K562 (cell line): ENCODE measurements around the gene HIVEP3. TPM values are rescaled to one million over a fixed set of nuclear protein-coding genes. Genes with fewer than 3 reads are reported as not detected.

Experiments used
- DPF2 ChIP-seq: fragments of 450-650 bp; IDR thresholded peaks from 2 replicates; pipeline ENCODE4 v1.6.1; 2016
- JUNB ChIP-seq: fragments of 450-650 bp; formaldehyde crosslinking; conservative IDR thresholded peaks from 2 replicates; pipeline ENCODE4 v1.4.0; 2020; ENCODE audit warnings: mild to moderate bottlenecking
- JUND ChIP-seq, 2 experiments: IDR thresholded peaks; 2 replicates in 1 of 2; 3 replicates in 1 of 2; pipeline ENCODE4 v1.6.1; 2011; ENCODE audit warnings: borderline replicate concordance in 2 of 2, low read depth in 2 of 2, low read length in 2 of 2, improper control_type of control experiment in 1 of 2, missing biosample characterization in 1 of 2, missing genetic modification characterization in 1 of 2, missing genetic modification reagents in 1 of 2
- MTA1 ChIP-seq: fragments of 450-650 bp; IDR thresholded peaks from 2 replicates; pipeline ENCODE4 v1.6.1; 2017; ENCODE audit warnings: borderline replicate concordance
- MYC ChIP-seq, 2 experiments: fragments of 250-450 bp in 1 of 2; sonication (Bioruptor Pico) in 1 of 2; IDR thresholded peaks; 2 replicates each; pipeline versions ENCODE4 v1.5.1 to v1.6.1; 2012 to 2021; ENCODE audit warnings: low read depth in 2 of 2, borderline replicate concordance in 1 of 2, improper control_type of control experiment in 1 of 2, low read length in 1 of 2, mild to moderate bottlenecking in 1 of 2, moderate library complexity in 1 of 2
- PHB2 ChIP-seq: fragments of 450-650 bp; IDR thresholded peaks from 2 replicates; pipeline ENCODE4 v1.6.1; 2017; ENCODE audit warnings: low read depth
- POLR2A ChIP-seq: fragments of 450-650 bp; conservative IDR thresholded peaks from 2 replicates; pipeline ENCODE4 v1.6.1; 2016
- RBFOX2 ChIP-seq: fragments of 200-400 bp; formaldehyde crosslinking; IDR thresholded peaks from 2 replicates; pipeline ENCODE4 v1.6.1; 2017; ENCODE audit warnings: low read depth, mild to moderate bottlenecking, low read length, moderate library complexity
- RCOR1 ChIP-seq, 2 experiments: IDR thresholded peaks; 2 replicates each; pipeline ENCODE4 v1.6.1; 2012; ENCODE audit warnings: low read depth in 2 of 2, low read length in 2 of 2, borderline replicate concordance in 1 of 2, improper control_type of control experiment in 1 of 2
- polyA plus RNA-seq, 8 experiments: library from polyadenylated mRNA; depleted of rRNA in 4 of 8; stranded (reverse) in 5 of 8; unstranded in 3 of 8; fragments of >200 nt; fragmentation: Nextera tagmentation in 2 of 8; fragmentation: Illumina TruSeq in 1 of 8; extraction: Ambion mirVana in 2 of 8; extraction: Trizol in 1 of 8; gene quantifications; 2 replicates each; pipeline versions ENCODE4 v1.2.1 to v1.2.3, GENCODE V29; 2011 to 2014; ENCODE audit warnings: inconsistent platforms in 1 of 8, missing spikeins in 1 of 8
- total RNA-seq, 7 experiments: library from RNA; depleted of rRNA in 6 of 7; stranded (reverse); fragments of >200 nt in 6 of 7; fragmentation: Illumina TruSeq in 2 of 7; extraction: Trizol in 2 of 7; gene quantifications; 2 replicates each; pipeline versions ENCODE4 v1.2.1 to v1.2.3, GENCODE V29; 2011 to 2021; ENCODE audit warnings: low replicate concordance in 1 of 7
- TF ChIP-seq, protein P1 (sequence below): fragments of 200-800 bp; sonication (Bioruptor generic); IDR thresholded peaks from 2 replicates; pipeline ENCODE4 v1.6.1; 2016; ENCODE audit warnings: missing genetic modification characterization, missing compliant biosample characterization
- TF ChIP-seq, protein P2 (sequence below): fragments of 200-800 bp; sonication (Bioruptor generic); IDR thresholded peaks from 2 replicates; pipeline ENCODE4 v1.6.1; 2017; ENCODE audit warnings: missing genetic modification characterization, missing compliant biosample characterization
- TF ChIP-seq, protein P3 (sequence below): fragments of 250-450 bp; sonication (Bioruptor Pico); IDR thresholded peaks from 2 replicates; pipeline ENCODE4 v1.4.0; 2020

HIVEP3 gene
- total and polyA plus RNA-seq, 9 of the 15 experiments (the other 6 are each of a cell fraction or from before 2014, with no cell fraction given) = 0.09 to 0.58 (median 0.34) TPM; not detected in 1

DNA sequence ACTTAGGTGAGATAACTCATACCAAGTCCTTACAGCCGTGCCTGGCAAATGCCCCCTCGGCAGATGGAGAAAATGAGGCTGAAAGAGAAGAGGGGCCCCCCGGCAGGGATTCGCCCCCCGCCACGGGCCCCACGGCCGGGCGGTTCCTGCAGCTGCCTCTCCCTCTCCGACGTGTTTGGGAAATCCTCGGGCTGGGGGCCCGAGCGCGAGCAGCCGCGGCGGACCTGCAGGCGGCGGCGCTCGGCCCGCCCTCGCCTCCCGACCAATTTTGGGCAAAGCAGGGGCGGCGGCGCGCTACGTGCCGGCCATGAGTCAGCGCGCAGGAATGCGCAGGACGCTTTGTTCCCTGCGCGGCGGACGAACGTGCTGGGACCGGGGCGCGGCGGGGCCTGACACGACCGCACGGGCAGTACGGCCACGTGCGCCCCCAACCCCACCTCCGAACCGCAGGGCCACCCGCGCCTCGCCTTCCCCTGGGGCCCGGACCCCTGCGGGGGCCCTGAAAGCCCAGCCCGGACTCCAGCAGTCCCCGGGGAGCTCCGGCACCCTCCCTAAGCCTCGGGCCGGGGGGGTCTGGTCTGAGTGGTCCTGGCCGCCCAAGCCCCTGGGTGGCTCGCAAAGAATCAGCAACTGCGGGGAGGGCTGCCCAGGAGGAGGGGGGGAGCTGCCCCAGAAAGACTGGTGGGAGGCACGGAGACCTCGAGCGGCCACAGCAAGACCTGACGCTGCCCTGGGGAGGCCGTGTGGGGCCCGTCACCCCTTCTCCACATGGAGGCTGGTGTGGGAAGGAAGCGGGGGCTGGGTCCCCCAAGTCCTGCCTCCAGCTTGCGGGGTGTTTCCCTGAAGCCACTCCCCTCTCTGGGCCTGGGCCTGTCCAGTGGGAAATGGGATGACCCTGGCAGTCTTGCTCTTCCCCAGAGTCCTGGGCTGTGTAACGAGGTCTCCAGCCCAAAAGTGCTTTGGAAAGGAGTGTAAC lies 422.4 kb downstream of the HIVEP3 start (continued):
- TF ChIP-seq, protein P1, sequence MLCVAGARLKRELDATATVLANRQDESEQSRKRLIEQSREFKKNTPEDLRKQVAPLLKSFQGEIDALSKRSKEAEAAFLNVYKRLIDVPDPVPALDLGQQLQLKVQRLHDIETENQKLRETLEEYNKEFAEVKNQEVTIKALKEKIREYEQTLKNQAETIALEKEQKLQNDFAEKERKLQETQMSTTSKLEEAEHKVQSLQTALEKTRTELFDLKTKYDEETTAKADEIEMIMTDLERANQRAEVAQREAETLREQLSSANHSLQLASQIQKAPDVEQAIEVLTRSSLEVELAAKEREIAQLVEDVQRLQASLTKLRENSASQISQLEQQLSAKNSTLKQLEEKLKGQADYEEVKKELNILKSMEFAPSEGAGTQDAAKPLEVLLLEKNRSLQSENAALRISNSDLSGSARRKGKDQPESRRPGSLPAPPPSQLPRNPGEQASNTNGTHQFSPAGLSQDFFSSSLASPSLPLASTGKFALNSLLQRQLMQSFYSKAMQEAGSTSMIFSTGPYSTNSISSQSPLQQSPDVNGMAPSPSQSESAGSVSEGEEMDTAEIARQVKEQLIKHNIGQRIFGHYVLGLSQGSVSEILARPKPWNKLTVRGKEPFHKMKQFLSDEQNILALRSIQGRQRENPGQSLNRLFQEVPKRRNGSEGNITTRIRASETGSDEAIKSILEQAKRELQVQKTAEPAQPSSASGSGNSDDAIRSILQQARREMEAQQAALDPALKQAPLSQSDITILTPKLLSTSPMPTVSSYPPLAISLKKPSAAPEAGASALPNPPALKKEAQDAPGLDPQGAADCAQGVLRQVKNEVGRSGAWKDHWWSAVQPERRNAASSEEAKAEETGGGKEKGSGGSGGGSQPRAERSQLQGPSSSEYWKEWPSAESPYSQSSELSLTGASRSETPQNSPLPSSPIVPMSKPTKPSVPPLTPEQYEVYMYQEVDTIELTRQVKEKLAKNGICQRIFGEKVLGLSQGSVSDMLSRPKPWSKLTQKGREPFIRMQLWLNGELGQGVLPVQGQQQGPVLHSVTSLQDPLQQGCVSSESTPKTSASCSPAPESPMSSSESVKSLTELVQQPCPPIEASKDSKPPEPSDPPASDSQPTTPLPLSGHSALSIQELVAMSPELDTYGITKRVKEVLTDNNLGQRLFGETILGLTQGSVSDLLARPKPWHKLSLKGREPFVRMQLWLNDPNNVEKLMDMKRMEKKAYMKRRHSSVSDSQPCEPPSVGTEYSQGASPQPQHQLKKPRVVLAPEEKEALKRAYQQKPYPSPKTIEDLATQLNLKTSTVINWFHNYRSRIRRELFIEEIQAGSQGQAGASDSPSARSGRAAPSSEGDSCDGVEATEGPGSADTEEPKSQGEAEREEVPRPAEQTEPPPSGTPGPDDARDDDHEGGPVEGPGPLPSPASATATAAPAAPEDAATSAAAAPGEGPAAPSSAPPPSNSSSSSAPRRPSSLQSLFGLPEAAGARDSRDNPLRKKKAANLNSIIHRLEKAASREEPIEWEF = peak; percentile 56; the same call in 1 of the 2 replicates
- peak; percentile 61; the same call in 1 of the 2 replicates for TF ChIP-seq DPF2
- peak; percentile 77 for TF ChIP-seq RBFOX2
- TF ChIP-seq RCOR1 (IDR thresholded peaks at IDR 0.05; ENCODE audit: borderline replicate concordance in 1 of 2, low read depth in 2 of 2, low read length in 2 of 2) = peak in 1 of 2 experiments; percentile 52; a peak in 1 of 4 replicates
- peak; percentile 54; the same call in 1 of the 2 replicates for TF ChIP-seq POLR2A
- TF ChIP-seq MYC (IDR thresholded peaks at IDR 0.05; ENCODE audit: low read depth, low read length) = peak; percentile 88
- no peak for TF ChIP-seq MYC (CRISPR knock-in tag; IDR thresholded peaks at IDR 0.05; ENCODE audit: borderline replicate concordance, low read depth)
- TF ChIP-seq JUND (IDR thresholded peaks at IDR 0.05; ENCODE audit: borderline replicate concordance, low read depth, low read length) = peak; percentile 99
- TF ChIP-seq JUND (tag; IDR thresholded peaks at IDR 0.05; ENCODE audit: borderline replicate concordance, low read depth, low read length) = peak; percentile 97; the same call in 2 of the 3 replicates
- TF ChIP-seq, protein P2, sequence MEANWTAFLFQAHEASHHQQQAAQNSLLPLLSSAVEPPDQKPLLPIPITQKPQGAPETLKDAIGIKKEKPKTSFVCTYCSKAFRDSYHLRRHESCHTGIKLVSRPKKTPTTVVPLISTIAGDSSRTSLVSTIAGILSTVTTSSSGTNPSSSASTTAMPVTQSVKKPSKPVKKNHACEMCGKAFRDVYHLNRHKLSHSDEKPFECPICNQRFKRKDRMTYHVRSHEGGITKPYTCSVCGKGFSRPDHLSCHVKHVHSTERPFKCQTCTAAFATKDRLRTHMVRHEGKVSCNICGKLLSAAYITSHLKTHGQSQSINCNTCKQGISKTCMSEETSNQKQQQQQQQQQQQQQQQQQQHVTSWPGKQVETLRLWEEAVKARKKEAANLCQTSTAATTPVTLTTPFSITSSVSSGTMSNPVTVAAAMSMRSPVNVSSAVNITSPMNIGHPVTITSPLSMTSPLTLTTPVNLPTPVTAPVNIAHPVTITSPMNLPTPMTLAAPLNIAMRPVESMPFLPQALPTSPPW = peak; percentile 62
- TF ChIP-seq JUNB (CRISPR knock-in tag) = peak; percentile 69
- TF ChIP-seq MTA1 = no peak
- TF ChIP-seq, protein P3, sequence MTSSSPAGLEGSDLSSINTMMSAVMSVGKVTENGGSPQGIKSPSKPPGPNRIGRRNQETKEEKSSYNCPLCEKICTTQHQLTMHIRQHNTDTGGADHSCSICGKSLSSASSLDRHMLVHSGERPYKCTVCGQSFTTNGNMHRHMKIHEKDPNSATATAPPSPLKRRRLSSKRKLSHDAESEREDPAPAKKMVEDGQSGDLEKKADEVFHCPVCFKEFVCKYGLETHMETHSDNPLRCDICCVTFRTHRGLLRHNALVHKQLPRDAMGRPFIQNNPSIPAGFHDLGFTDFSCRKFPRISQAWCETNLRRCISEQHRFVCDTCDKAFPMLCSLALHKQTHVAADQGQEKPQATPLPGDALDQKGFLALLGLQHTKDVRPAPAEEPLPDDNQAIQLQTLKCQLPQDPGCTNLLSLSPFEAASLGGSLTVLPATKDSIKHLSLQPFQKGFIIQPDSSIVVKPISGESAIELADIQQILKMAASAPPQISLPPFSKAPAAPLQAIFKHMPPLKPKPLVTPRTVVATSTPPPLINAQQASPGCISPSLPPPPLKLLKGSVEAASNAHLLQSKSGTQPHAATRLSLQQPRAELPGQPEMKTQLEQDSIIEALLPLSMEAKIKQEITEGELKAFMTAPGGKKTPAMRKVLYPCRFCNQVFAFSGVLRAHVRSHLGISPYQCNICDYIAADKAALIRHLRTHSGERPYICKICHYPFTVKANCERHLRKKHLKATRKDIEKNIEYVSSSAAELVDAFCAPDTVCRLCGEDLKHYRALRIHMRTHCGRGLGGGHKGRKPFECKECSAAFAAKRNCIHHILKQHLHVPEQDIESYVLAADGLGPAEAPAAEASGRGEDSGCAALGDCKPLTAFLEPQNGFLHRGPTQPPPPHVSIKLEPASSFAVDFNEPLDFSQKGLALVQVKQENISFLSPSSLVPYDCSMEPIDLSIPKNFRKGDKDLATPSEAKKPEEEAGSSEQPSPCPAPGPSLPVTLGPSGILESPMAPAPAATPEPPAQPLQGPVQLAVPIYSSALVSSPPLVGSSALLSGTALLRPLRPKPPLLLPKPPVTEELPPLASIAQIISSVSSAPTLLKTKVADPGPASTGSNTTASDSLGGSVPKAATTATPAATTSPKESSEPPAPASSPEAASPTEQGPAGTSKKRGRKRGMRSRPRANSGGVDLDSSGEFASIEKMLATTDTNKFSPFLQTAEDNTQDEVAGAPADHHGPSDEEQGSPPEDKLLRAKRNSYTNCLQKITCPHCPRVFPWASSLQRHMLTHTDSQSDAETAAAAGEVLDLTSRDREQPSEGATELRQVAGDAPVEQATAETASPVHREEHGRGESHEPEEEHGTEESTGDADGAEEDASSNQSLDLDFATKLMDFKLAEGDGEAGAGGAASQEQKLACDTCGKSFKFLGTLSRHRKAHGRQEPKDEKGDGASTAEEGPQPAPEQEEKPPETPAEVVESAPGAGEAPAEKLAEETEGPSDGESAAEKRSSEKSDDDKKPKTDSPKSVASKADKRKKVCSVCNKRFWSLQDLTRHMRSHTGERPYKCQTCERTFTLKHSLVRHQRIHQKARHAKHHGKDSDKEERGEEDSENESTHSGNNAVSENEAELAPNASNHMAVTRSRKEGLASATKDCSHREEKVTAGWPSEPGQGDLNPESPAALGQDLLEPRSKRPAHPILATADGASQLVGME (CRISPR knock-in tag) = 0 out of 2 replicates have a peak, but pooled peaks have one; percentile 6
- TF ChIP-seq PHB2 = no peak
